Spleen (tissue), 7 donors: ENCODE measurements around the gene RIPOR2.

Experiments
- POLR2A ChIP-seq, 3 donors: fragments of 450-650 bp; IDR thresholded peaks; one replicate each; pipeline ENCODE4 v1.5.1; 2017; ENCODE audit warnings: antibody characterized with exemption in 3 of 3, mild to moderate bottlenecking in 1 of 3
- TF ChIP-seq, protein P1 (sequence below), 11 experiments: fragments of 200-600 bp in 7 of 11; fragments of 450-650 bp in 4 of 11; sonication (generic) in 4 of 11; IDR thresholded peaks in 8 of 11; conservative IDR thresholded peaks in 3 of 11; 1 replicate in 7 of 11; 2 replicates in 4 of 11; pipeline versions ENCODE4 v1.4.0 to v1.8.0; 2016 to 2021; ENCODE audit warnings: antibody characterized with exemption in 11 of 11, inconsistent platforms in 4 of 11, mild to moderate bottlenecking in 1 of 11
- donor health status: DM: no; HTN: no; CAD: no; lungs with moderate emphysema.
- donor health status: DM: no; HTN: no; CAD: no.
- donor health status: DM: no; HTN: no; CAD: no.

DNA sequence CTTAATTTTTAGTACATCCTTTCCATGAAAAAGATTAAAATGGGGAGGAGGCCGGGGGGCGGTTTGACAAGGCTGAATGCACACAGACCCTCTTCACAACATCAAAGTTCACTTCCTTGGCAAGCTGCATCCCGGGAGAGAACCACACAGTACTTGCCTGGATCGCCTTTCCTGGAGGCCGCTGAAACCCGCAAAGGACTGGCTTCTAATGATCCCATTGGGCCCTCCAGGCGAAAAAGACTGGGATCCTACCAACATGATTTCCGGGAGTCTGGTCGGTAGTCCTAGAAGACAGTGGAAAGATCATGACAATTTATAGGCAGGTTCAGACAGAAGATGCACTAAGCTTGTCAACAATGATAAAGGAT lies 60.2 kb downstream of the RIPOR2 start:
- TF ChIP-seq, protein P1, sequence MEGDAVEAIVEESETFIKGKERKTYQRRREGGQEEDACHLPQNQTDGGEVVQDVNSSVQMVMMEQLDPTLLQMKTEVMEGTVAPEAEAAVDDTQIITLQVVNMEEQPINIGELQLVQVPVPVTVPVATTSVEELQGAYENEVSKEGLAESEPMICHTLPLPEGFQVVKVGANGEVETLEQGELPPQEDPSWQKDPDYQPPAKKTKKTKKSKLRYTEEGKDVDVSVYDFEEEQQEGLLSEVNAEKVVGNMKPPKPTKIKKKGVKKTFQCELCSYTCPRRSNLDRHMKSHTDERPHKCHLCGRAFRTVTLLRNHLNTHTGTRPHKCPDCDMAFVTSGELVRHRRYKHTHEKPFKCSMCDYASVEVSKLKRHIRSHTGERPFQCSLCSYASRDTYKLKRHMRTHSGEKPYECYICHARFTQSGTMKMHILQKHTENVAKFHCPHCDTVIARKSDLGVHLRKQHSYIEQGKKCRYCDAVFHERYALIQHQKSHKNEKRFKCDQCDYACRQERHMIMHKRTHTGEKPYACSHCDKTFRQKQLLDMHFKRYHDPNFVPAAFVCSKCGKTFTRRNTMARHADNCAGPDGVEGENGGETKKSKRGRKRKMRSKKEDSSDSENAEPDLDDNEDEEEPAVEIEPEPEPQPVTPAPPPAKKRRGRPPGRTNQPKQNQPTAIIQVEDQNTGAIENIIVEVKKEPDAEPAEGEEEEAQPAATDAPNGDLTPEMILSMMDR (IDR thresholded peaks at IDR 0.05 in 8 of 11, conservative IDR thresholded peaks at IDR 0.05 in 3 of 11): no peak
- no peak for TF ChIP-seq POLR2A (IDR thresholded peaks at IDR 0.05)
